ENCODE data around the gene SLC35E1.

DNA sequence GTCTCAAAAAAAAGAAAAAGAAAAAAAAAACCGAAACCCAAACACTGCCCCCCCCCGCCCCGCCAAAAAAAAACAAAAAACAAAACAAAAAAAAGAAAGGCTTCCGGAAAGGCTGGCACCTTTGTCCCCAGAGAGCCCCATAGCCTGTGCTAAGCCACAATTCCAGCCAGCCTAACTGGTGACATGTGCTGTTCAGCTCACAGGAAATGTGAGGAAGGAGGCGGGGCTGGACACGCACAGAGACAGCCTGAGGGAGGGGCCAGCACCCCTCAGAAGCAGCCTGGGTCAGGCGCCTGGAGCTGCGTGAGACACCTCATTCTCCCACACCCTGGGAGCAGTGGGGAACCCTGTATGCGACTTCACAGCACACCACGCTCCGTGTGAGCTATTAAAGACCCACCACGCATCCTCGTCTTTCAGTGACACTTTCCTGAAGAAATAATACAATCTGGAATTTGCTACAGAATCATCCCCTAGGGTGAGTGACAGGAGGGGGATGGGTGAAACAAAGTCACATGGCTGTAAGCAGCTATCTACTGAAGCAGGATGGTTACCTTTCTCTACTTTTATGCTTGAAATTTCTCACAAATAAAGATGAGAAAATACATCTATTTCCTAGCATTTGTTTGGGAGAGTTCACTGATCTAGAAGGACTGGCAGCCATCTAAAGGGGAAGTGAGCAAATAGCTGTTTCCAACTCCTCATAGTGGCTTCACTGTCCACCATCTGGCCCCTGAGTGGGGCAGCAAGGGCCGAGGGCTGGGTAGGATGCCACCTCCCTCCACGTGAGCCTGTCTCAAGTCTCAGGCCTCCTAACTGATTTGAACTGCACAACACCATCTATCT, 12.3 kb upstream of the SLC35E1 start:
- TF ChIP-seq, protein P1, sequence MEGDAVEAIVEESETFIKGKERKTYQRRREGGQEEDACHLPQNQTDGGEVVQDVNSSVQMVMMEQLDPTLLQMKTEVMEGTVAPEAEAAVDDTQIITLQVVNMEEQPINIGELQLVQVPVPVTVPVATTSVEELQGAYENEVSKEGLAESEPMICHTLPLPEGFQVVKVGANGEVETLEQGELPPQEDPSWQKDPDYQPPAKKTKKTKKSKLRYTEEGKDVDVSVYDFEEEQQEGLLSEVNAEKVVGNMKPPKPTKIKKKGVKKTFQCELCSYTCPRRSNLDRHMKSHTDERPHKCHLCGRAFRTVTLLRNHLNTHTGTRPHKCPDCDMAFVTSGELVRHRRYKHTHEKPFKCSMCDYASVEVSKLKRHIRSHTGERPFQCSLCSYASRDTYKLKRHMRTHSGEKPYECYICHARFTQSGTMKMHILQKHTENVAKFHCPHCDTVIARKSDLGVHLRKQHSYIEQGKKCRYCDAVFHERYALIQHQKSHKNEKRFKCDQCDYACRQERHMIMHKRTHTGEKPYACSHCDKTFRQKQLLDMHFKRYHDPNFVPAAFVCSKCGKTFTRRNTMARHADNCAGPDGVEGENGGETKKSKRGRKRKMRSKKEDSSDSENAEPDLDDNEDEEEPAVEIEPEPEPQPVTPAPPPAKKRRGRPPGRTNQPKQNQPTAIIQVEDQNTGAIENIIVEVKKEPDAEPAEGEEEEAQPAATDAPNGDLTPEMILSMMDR (IDR thresholded peaks at IDR 0.05): no peak
- TF ChIP-seq POLR2AphosphoS5 (IDR thresholded peaks at IDR 0.05): peak; percentile 74
- peak; percentile 48 for TF ChIP-seq POLR2A (IDR thresholded peaks at IDR 0.05)
